HG03521 (cell line): Measurements from ENCODE around the gene TFPI.

Experiments used
- ATAC-seq: cut with Tn5 transposase; IDR thresholded peaks from one replicate; pipeline ENCODE4 v1.9.1; 2021; ENCODE audit warnings: mild to moderate bottlenecking, moderate library complexity; ENCODE audit not compliant: unreplicated experiment

The TFPI gene

GRCh38 chr2:187506416-187506815 is 47.8 kb downstream of the TFPI start:
- no peak for ATAC-seq

DNA sequence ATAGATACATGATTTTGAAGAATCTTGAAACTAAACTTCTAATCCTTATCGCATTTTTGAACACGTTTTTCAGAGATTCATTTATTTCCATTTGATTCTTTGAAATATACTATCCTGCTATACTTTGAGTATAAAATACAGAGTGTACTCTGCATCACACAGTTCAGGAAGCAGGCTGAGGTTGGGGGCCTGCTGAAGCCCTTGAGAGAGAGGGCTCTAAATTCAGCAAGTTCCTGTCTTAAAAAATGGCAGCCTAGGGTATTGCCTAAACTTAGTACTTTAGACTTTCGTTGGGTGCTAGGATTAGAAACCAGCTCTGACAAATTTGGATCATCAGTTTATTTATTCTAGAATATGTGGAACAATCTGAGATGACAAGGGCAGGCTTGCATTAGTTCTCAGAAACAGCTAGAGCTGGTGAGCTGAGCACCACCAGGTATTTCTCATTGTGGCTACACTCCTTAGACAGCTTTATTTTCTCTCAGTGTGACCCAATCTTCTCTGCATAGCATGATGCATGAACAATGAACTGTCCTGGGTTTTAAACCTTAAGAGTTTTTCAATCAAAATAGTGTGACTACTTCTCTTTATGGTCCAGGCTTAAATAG is 49.1 kb downstream of the TFPI start:
- ATAC-seq: no peak

DNA sequence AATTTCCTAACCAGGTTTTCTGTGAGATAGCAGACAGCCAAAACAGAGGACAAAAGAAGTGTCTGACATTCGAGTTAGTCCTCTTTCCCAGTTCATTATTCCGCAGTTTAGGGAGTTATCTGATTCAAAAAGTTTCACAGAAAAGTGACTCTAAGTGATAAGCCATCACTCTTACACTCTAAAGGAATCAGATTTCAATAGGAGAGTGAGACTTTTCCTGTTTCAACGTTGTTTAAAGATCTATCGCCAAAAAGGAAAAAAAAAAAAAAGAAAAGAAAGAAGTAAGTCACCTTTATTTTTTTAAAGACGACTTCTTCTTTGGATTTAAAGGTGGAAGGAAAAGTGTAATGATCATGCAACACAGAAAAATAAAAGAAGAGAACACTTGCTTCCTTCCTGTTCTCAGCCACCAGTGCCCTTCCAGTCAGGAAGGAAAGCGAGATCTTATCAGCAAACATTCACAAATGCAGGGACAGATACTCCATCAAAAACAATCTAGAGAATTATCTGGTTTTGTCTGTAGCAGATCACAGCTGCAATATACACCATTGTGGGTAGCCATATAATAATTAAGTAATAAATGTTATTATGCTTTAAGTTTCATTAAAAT is 49.8 kb downstream of the TFPI start:
- ATAC-seq: no peak

DNA sequence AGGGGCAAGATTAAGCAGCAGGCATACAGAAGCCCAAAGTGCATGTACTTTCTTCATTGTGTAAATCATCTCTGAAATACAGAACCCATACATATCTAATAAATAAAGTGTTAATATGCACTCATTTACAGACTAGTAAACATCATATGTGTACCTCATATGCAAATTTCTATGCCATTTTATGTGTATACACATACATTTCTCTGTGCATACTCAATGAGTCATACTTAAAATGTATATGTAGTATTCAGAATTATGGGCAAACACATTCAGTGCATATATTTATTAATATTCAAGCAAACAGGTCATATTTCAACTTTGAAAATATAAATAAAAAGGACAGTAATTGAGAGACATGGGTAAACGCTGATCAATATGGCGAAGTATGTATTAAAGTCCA is 50.5 kb downstream of the TFPI start:
- no peak for ATAC-seq

DNA sequence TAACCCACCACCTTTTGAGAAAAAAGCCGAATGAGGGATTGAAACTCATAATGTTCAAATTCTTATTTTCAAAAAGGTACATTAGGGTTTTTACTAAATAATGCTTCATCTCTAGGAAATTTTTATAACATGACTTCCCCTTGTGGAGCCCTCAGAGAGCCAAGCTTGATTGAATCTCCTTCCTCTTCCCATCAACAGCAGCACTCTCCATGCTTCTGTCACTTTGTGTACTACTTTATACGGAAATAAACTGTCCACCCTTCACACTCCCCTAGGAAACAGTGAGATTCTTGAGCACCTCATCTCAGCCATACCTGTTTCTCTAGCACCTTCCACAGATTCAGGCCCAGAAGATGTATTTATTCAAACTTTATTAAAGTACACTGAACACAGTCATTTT is 51.8 kb downstream of the TFPI start:
- ATAC-seq: no peak

DNA sequence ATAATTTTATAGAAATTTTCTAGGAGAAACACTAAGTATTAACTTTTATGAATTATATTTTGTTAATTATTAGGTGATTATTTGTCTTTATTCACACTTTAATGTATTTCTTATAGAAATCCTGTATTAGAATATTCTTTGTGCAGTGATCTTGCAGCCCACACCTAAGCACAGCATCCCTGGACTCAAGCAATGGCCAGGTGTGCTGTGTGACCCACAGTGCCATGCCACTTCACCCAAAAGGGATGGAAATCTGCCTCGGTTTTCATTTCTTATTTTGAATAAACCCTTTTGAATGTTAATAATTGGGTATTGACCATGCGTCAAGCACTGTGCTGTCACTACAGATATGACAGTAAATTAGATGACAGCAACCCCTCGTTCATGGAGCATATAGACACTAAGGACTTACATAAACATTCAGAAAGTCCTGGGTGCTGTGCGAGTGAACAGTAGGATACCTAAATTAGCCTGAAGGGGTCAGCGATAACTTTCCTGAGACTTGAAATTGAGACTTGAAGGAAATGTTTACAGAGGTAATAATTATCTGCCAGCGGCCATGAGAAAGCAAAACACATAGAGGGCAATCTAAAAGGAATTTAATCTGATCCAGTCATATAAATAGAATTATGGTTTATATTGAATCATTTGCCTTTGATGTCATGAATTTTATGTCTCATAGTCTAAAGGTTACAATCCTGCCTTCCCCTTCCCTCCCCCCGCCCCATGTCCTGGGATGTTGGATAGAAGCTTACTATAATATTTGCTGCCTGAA is 53.5 kb downstream of the TFPI start:
- ATAC-seq: no peak

GRCh38 chr2:187499941-187500532 is 54.2 kb downstream of the TFPI start:
- ATAC-seq: peak; percentile 86

DNA sequence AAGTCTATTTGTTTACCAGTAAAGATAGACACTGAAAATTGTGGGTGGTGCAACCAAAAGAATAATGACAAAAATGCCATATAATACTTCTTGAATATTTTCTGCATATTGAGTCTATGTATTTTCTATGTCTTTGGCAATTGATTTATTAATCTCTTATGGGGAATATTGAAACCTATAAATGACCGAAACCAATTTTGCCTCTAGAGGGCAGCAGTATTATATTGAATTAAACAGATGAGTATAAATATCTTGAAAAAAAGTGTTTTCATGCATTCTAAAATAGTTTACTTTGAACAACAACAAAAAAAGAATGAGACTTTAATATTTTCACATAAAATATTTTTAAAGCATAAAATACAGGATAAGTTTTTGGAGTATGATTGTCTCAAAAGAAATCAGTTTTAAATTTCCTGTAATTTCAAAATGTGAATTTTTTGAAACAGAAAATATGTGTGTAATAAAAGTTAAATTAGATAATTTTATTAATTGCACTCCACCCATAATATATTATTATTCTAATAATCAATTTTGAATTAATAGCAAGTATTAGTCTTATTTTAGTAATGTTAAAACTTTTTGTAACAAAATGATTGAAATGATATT is 56.3 kb downstream of the TFPI start:
- ATAC-seq: no peak

GRCh38 chr2:187497140-187497539 is 57.1 kb downstream of the TFPI start:
- ATAC-seq: no peak

- no peak for ATAC-seq
Measured at GRCh38 chr2:187495324-187495723, 58.9 kb downstream of the TFPI start.

DNA sequence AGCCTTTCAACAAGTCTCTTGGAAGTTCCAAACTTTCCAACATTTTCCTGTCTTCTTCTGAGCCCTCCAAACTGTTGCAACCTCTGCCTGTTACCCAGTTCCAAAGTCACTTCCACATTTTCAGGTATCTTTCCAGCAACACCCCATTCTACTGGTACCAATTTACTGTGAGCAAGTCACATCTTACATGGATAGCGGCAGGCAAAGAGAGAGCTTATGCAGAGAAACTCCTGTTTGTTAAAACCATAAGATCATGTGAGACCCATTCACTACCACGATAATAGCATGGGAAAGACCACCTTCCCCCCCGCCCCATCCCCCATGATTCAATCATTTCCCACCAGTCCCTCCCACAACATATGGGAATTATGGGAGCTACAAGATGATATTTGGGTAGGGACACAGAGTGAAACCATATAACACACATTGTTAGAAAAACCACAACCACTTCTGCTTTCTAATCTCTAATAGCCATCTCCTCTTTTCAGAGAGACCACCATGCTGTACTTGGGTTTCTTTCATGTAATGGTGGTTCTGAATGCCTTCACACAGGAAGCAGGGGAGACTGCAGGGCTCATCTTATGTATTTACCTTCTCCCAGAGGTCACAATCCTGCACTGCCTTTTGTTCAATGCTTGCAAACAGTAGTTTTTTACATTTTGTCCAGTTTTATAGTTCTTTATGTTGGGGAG is 60.2 kb downstream of the TFPI start:
- ATAC-seq: no peak

- no peak for ATAC-seq
Measured at GRCh38 chr2:187493180-187493579, 61.1 kb downstream of the TFPI start.

DNA sequence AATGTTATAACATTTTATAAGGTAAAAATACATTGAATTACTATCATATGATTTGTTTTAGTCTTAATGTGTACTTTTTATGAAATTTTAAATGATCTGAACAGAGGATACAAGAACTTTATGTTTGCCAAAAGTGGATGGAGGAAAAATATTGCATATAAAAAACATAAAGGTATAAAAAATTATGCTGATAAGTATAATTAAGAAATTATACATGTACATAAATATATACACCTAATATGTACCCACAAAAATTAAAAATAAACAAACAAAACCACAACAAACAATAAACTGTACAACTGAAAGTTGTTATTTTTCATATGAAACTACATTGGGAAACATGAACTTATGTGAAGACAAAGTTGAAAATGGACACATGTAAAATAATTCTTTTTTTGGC is 68.0 kb downstream of the TFPI start:
- no peak for ATAC-seq

GRCh38 chr2:187485523-187485922 is 68.7 kb downstream of the TFPI start:
- no peak for ATAC-seq

DNA sequence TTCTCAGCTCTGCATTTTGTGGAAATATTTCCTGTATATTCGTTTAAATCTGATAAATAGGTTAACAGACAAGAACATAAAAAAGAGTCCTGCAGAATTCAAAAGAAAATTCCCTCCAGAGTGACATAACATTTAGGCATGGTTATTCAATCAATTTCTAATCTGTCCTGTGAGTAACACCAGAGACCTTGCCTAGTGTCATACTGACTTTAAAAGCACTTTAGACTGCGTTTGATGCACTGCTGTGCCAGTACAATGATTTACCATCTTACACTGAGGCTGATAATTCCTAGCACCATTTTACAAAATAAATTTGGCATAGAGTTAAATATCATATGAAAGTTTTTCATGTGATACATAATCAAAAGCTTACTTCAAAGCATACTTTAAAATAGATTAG is 70.7 kb downstream of the TFPI start:
- no peak for ATAC-seq

DNA sequence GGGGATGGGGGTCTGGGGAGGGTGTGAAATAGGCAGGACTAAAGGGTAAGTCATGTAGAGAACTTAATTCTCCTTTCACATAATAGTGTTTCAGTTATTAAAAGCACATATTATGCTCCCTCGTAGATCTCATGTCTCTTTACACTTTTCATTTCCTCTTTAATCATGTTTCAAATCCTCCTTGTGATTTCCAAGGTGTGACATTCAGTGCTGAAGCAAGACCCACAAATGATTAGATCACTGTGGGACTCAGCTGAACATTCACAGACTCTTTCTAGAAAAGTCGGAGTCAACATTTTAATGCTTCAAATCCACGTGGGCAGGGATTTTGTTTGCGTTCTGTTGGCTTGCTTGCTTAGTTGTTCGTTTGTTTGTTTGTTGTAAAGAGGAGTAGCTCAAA is 71.4 kb downstream of the TFPI start:
- ATAC-seq: peak; percentile 37

DNA sequence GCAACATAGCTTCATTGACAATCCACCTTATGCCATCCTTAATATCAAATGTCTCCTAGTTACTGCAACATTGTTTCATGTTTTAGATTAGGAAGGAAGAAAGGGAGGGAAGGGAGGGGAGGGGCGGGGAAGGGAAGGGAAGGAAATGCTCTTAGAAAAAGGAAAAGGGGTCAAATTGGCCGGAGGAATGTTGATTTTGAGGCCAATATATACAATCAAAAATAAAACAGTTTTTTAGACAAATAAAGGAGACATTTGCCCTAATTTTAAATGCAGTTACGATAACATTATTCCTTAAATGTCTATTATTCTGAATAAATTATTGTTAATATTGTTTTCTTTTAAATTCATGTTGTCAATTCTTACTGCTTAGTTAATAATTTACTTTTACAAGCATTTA is 72.7 kb downstream of the TFPI start:
- no peak for ATAC-seq

- no peak for ATAC-seq
Measured at GRCh38 chr2:187478719-187479118, 75.5 kb downstream of the TFPI start.

GRCh38 chr2:187477051-187477450 is 77.2 kb downstream of the TFPI start:
- no peak for ATAC-seq

DNA sequence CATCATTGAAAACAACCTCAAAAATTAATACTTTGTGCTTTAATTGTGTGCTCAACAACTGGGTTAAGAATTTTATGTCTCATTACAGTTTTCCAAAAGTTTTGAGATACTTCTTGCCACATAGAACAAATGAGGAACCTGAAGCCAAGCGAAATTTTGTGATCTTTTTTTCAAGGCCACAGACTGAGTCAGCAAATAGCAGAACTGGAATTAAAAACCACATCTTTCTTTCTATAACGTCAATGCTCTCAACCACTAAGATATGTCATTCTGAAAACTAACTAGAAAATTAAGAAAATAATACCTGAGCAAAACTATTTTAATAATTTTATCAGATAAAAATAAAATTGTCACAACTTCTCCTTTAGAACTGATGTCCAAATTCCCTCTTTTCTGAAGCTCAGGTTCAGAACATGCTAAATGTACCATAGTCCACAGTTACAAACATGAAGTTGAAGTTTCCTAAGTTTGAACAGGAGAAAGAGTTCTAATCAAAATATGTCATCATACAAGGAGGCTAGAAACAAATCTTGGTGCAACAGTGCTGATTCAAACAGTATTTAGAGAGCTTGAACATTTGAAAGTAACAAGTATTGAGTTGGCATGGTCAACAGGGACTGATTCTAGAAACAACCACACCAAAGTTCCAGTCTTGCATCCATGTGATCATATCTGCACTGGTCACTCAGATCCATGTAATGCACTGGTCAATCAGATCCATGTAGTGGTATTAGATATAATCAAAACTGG is 78.6 kb downstream of the TFPI start:
- peak; percentile 75 for ATAC-seq
